SK-N-SH (cell line): ENCODE data around the gene GHRHR. TPM values are rescaled to one million over a fixed set of nuclear protein-coding genes. Genes with fewer than 3 reads are reported as not detected.
A peak's percentile ranks its signal among the peaks of the same experiment; 100 is the strongest.

ENCODE experiments used
- CTCF ChIA-PET: fragments of 300-600, 350-600 bp; formaldehyde crosslinking; extraction: SDS; loops from one replicate; lab custom pipeline; 2021; lab: Yijun Ruan, JAX
- POLR2A ChIA-PET: fragments of 350-600 bp; sonication (Branson Sonifier 250); formaldehyde crosslinking; extraction: SDS; loops from one replicate; lab custom pipeline; 2020; ENCODE audit warnings: antibody characterized with exemption, inconsistent platforms; lab: Yijun Ruan, JAX
- DNase-seq: peaks from one replicate; pipeline ENCODE4 v3.0.0; 2012
- H2AFZ ChIP-seq: fragments of 200-600 bp; sonication (generic); 2 replicates; pipeline ENCODE4 v1.8.1; 2016; ENCODE audit warnings: antibody characterized with exemption, mild to moderate bottlenecking, low read depth
- H3F3A ChIP-seq: fragments of 200-600 bp; sonication (generic); replicated peaks from 2 replicates; pipeline ENCODE3; 2016; ENCODE audit warnings: antibody characterized with exemption, mild to moderate bottlenecking; ENCODE audit not compliant: insufficient read depth
- H3K27ac ChIP-seq, 2 experiments: fragments of 200-500 bp in 1 of 2; fragments of 200-600 bp in 1 of 2; sonication (Bioruptor generic) in 1 of 2; sonication (generic), shearing (Covaris generic) in 1 of 2; 2 replicates each; pipeline versions ENCODE4 v1.5.1 to v1.6.1; 2014 to 2016; ENCODE audit warnings: low read depth in 2 of 2, inconsistent platforms in 1 of 2, low read length in 1 of 2, mild to moderate bottlenecking in 1 of 2, mixed read lengths in 1 of 2
- H3K27me3 ChIP-seq: fragments of 200-600 bp; sonication (generic), shearing (Covaris generic); 2 replicates; pipeline ENCODE4 v1.6.1; 2016; ENCODE audit warnings: mixed run types; ENCODE audit not compliant: insufficient read depth
- H3K36me3 ChIP-seq, 2 experiments: fragments of 200-500 bp in 1 of 2; fragments of 200-600 bp in 1 of 2; sonication (Bioruptor generic) in 1 of 2; sonication (generic) in 1 of 2; replicated peaks in 1 of 2; 2 replicates each; pipeline versions ENCODE3 to v1.5.1; 2014 to 2016; ENCODE audit warnings: low read length in 1 of 2, mild to moderate bottlenecking in 1 of 2; ENCODE audit not compliant: insufficient read depth in 2 of 2, control insufficient read depth in 1 of 2
- H3K4me1 ChIP-seq, 2 experiments: fragments of 200-500 bp in 1 of 2; fragments of 200-600 bp in 1 of 2; sonication (Bioruptor generic) in 1 of 2; sonication (generic), shearing (Covaris generic) in 1 of 2; 2 replicates each; pipeline versions ENCODE4 v1.5.1 to v1.6.1; 2014 to 2016; ENCODE audit warnings: low read depth in 1 of 2, low read length in 1 of 2, mixed run types in 1 of 2; ENCODE audit not compliant: insufficient read depth in 2 of 2, control insufficient read depth in 1 of 2
- H3K4me2 ChIP-seq: fragments of 200-600 bp; sonication (generic), shearing (Covaris generic); 2 replicates; pipeline ENCODE4 v1.6.1; 2017; ENCODE audit warnings: mixed run types
- H3K4me3 ChIP-seq, 2 experiments: fragments of 200-500 bp in 1 of 2; fragments of 200-600 bp in 1 of 2; sonication (Bioruptor generic) in 1 of 2; sonication (generic), shearing (Covaris generic) in 1 of 2; 2 replicates each; pipeline versions ENCODE4 v1.5.1 to v1.8.1; 2014 to 2016; ENCODE audit warnings: low read depth in 2 of 2, inconsistent platforms in 1 of 2, low read length in 1 of 2, mild to moderate bottlenecking in 1 of 2, mixed read lengths in 1 of 2, moderate library complexity in 1 of 2
- H3K79me2 ChIP-seq: fragments of 200-600 bp; sonication (generic); 2 replicates; pipeline ENCODE4 v1.8.1; 2017; ENCODE audit warnings: mild to moderate bottlenecking; ENCODE audit not compliant: insufficient read depth
- H3K9ac ChIP-seq: fragments of 200-600 bp; sonication (generic); 2 replicates; pipeline ENCODE4 v1.6.1; 2017; ENCODE audit warnings: mixed run types
- H3K9me2 ChIP-seq: fragments of 200-600 bp; sonication (generic); 2 replicates; pipeline ENCODE4 v1.6.1; 2017; ENCODE audit warnings: mixed run types
- H3K9me3 ChIP-seq: fragments of 200-600 bp; sonication (generic); 2 replicates; pipeline ENCODE4 v1.6.1; 2017; ENCODE audit warnings: mixed run types, mild to moderate bottlenecking, moderate library complexity
- H4K20me1 ChIP-seq: fragments of 200-600 bp; sonication (generic); 2 replicates; pipeline ENCODE4 v1.6.1; 2017; ENCODE audit warnings: mild to moderate bottlenecking, mixed run types; ENCODE audit not compliant: insufficient read depth
- EZH2phosphoT487 ChIP-seq: fragments of 200-600 bp; sonication (generic); IDR thresholded peaks from 2 replicates; pipeline ENCODE4 v1.6.1; 2017; ENCODE audit warnings: low read depth, mixed run types, mild to moderate bottlenecking, antibody characterized with exemption, moderate library complexity, borderline replicate concordance
- FOSL2 ChIP-seq: IDR thresholded peaks from 2 replicates; pipeline ENCODE4 v1.4.0; 2012; ENCODE audit warnings: low read depth, mild to moderate bottlenecking, moderate library complexity, borderline replicate concordance
- FOXM1 ChIP-seq: IDR thresholded peaks from 2 replicates; pipeline ENCODE4 v1.4.0; 2012; ENCODE audit warnings: low read depth, mild to moderate bottlenecking
- MEF2A ChIP-seq: IDR thresholded peaks from 2 replicates; pipeline ENCODE4 v1.4.0; 2012; ENCODE audit warnings: low read depth, borderline replicate concordance
- NFIC ChIP-seq: IDR thresholded peaks from 2 replicates; pipeline ENCODE4 v1.4.0; 2012; ENCODE audit warnings: borderline replicate concordance
- NRF1 ChIP-seq: IDR thresholded peaks from 2 replicates; pipeline ENCODE4 v1.6.1; 2012; ENCODE audit warnings: low read depth, mild to moderate bottlenecking, low read length
- PBX3 ChIP-seq: IDR thresholded peaks from 2 replicates; pipeline ENCODE4; 2012
- RAD21 ChIP-seq: IDR thresholded peaks from 2 replicates; pipeline ENCODE4 v1.6.1; 2012; ENCODE audit warnings: mild to moderate bottlenecking, low read length
- RFX5 ChIP-seq: IDR thresholded peaks from 2 replicates; pipeline ENCODE4 v1.6.1; 2012; ENCODE audit warnings: mild to moderate bottlenecking, improper control_type of control experiment, low read length
- TCF12 ChIP-seq: IDR thresholded peaks from 2 replicates; pipeline ENCODE4 v1.4.0; 2012
- TEAD4 ChIP-seq: IDR thresholded peaks from 2 replicates; pipeline ENCODE4 v1.4.0; 2012; ENCODE audit warnings: mild to moderate bottlenecking, borderline replicate concordance; ENCODE audit not compliant: insufficient read depth
- USF1 ChIP-seq: IDR thresholded peaks from 2 replicates; pipeline ENCODE4 v1.4.0; 2012; ENCODE audit warnings: low read depth, borderline replicate concordance
- USF2 ChIP-seq: fragments of 150-350 bp; IDR thresholded peaks from 2 replicates; pipeline ENCODE4 v1.6.1; 2017; ENCODE audit warnings: antibody characterized with exemption, low read length, low read depth, borderline replicate concordance
- ZBTB33 ChIP-seq: IDR thresholded peaks from 2 replicates; pipeline ENCODE4 v1.4.0; 2012; ENCODE audit warnings: low read depth, borderline replicate concordance
- WGBS: methylation state at CpG from one replicate; pipeline ENCODE4 v1.1.6; 2017; ENCODE audit warnings: low lambda C conversion rate; 5-methylcytosine and 5-hydroxymethylcytosine counted together
- polyA plus RNA-seq, 3 experiments: library from polyadenylated mRNA; depleted of rRNA; stranded (reverse); fragments of >200 nt; gene quantifications; 2 replicates each; pipeline ENCODE4 v1.2.3, GENCODE V29; 2012

The GHRHR gene
- polyA plus RNA-seq, 1 of the 3 experiments (the other 2 are of a cell fraction) = not detected

GRCh38 chr7:30956704-30957103 lies 7.0 kb upstream of the GHRHR start:
- TF ChIP-seq FOXM1 = no peak
- no peak for TF ChIP-seq EZH2phosphoT487
- TF ChIP-seq TEAD4 = no peak
- no peak for TF ChIP-seq TCF12
- WGBS = 72% methylated on average over 1 of the region's 1 CpG
- Histone ChIP-seq H3K4me2 (no peak overlapping the region), H3F3A (no peaks in the 10 kb centered on the region), H3K36me3 (no peaks in the 10 kb centered on the region), H3K4me1 (no peaks in the 10 kb centered on the region), H3K27me3 (peaks cover 17% of the 10 kb centered on the region; the same call in 1 of the 2 replicates), H3K9me2 (0 out of 2 replicates have a peak, but pooled peaks cover 4% of the 10 kb centered on the region), H3K27ac (no peak overlapping the region), H3K9me3 (peaks cover 13% of the 10 kb centered on the region; the same call in 1 of the 2 replicates), H2AFZ (no peak overlapping the region), H3K9ac (no peak overlapping the region), H3K79me2 (no peaks in the 10 kb centered on the region), H4K20me1 (no peaks in the 10 kb centered on the region), H3K4me3 (no peak overlapping the region)
- ChIA-PET CTCF (interaction anchor here (1.4 to 10.1 kb wide), 3 partner anchors 18 to 166 kb away, joined by 3 to 78 read pairs (median 3); no protein-coding TSS in a partner anchor), POLR2A (no interaction called here)
- DNase-seq = no peak

- no peaks in the 10 kb centered on the region for H3F3A ChIP-seq
- no peaks in the 10 kb centered on the region for H3K9me3 ChIP-seq
- no peak for DNase-seq
- H2AFZ ChIP-seq = no peak overlapping the region
- H3K4me3 ChIP-seq = no peak overlapping the region
- peaks cover 52% of the 10 kb centered on the region for H3K27me3 ChIP-seq
- no peaks in the 10 kb centered on the region for H3K9me2 ChIP-seq
- ChIA-PET POLR2A (no interaction called here), CTCF (interaction anchor here (1.1 to 13.1 kb wide), 5 partner anchors 9 to 157 kb away, joined by 6 to 119 read pairs (median 32); no protein-coding TSS in a partner anchor)
- WGBS = 20% methylated on average over 4 of the region's 4 CpGs
- H3K4me2 ChIP-seq = no peak overlapping the region
- H3K4me1 ChIP-seq = no peaks in the 10 kb centered on the region
- no peak overlapping the region for H3K9ac ChIP-seq
- H3K36me3 ChIP-seq = no peaks in the 10 kb centered on the region
- TF ChIP-seq NRF1 (no peak), RFX5 (no peak), FOSL2 (peak; percentile 36; the same call in 1 of the 2 replicates), NFIC (peak; percentile 59; the same call in 1 of the 2 replicates)
- no peaks in the 10 kb centered on the region for H4K20me1 ChIP-seq
- no peaks in the 10 kb centered on the region for H3K79me2 ChIP-seq
- H3K27ac ChIP-seq = no peak overlapping the region
These were observed 1.6 kb downstream of the GHRHR start for GRCh38 chr7:30965372-30965771.

- Histone ChIP-seq H2AFZ (no peak overlapping the region), H4K20me1 (no peaks in the 10 kb centered on the region), H3K27me3 (peaks cover 55% of the 10 kb centered on the region), H3K27ac (no peak overlapping the region), H3F3A (no peaks in the 10 kb centered on the region), H3K9me2 (no peaks in the 10 kb centered on the region), H3K4me1 (no peaks in the 10 kb centered on the region), H3K4me2 (no peak overlapping the region), H3K9me3 (no peaks in the 10 kb centered on the region), H3K36me3 (no peaks in the 10 kb centered on the region), H3K4me3 (no peak overlapping the region), H3K79me2 (no peaks in the 10 kb centered on the region), H3K9ac (no peak overlapping the region)
- CTCF ChIA-PET = interaction anchor here (0.6 to 13.1 kb wide), 6 partner anchors 8 to 157 kb away, joined by 4 to 119 read pairs (median 19); no protein-coding TSS in a partner anchor
- WGBS = 77% methylated on average over 7 of the region's 9 CpGs
- POLR2A ChIA-PET = no interaction called here
- no peak for DNase-seq
- TF ChIP-seq MEF2A (no peak), PBX3 (no peak), FOXM1 (no peak), RAD21 (no peak), ZBTB33 (no peak), TCF12 (no peak), NRF1 (no peak), USF1 (no peak), USF2 (no peak)
These were observed 2.1 kb downstream of the GHRHR start for GRCh38 chr7:30965883-30966282.
